NB4 (cell line): Measurements from ENCODE around the gene SERBP1.

ENCODE experiments used
- CTCF ChIP-seq: IDR thresholded peaks from one replicate; pipeline ENCODE4 v1.5.1; 2012; ENCODE audit warnings: low read depth, low read length
- POLR2A ChIP-seq: IDR thresholded peaks from 2 replicates; pipeline ENCODE4 v1.6.1; 2011; ENCODE audit warnings: mild to moderate bottlenecking; ENCODE audit not compliant: insufficient read length; ENCODE audit errors: extremely low read depth

DNA sequence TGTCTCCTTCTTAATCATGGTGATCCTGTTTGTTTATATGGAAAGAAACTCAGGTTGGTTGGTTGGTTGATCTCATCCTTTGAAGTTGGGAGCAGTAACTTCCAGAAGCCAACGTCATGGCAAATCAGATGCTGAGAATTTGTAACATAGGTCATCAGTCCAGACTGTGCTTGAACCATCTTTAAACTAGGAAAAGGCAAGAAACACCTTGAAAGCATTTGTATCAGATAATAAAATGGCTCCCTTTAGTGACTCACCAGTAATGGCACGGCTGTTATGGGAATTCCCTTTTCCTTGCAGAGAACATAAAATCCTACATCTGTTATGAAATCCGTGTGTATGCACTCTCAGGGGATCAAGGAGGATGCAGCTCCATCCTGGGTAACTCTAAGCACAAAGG is 58.1 kb downstream of the SERBP1 start:
- TF ChIP-seq CTCF: no peak
- TF ChIP-seq POLR2A: no peak
